Right ventricle myocardium superior (tissue), 1 donor: ENCODE results near the gene CEP68. TPM values are rescaled to one million over a fixed set of nuclear protein-coding genes. Genes with fewer than 3 reads are reported as not detected.

ENCODE experiments used
- ATAC-seq: fragments of 200-7000 bp; cut with Tn5 transposase; one replicate; pipeline ENCODE4 v1.9.1; 2020; ENCODE audit warnings: mild to moderate bottlenecking; ENCODE audit not compliant: poor library complexity
- DNase-seq: peaks from one replicate; pipeline ENCODE4 v3.0.0-alpha.2; 2020
- intact Hi-C: fragments of 100-400 bp; cut with DNase I; formaldehyde crosslinking; loops from one replicate; pipeline ENCODE4 v1.11.2; 2022
- total RNA-seq: library from RNA; stranded (reverse); fragmentation: NEBNext Ultra II Directional; extraction: Animal tissue kit (Norgen Biotek cat#: 25700); gene quantifications from one replicate; pipeline ENCODE4 v1.2.1, GENCODE V29; 2021
- donor health status: DM: no; HTN: yes; CAD: no; lungs with severe emphysema.

Gene CEP68
- total RNA-seq, 1 donor from 2014 or later, result 19.5 TPM

DNA sequence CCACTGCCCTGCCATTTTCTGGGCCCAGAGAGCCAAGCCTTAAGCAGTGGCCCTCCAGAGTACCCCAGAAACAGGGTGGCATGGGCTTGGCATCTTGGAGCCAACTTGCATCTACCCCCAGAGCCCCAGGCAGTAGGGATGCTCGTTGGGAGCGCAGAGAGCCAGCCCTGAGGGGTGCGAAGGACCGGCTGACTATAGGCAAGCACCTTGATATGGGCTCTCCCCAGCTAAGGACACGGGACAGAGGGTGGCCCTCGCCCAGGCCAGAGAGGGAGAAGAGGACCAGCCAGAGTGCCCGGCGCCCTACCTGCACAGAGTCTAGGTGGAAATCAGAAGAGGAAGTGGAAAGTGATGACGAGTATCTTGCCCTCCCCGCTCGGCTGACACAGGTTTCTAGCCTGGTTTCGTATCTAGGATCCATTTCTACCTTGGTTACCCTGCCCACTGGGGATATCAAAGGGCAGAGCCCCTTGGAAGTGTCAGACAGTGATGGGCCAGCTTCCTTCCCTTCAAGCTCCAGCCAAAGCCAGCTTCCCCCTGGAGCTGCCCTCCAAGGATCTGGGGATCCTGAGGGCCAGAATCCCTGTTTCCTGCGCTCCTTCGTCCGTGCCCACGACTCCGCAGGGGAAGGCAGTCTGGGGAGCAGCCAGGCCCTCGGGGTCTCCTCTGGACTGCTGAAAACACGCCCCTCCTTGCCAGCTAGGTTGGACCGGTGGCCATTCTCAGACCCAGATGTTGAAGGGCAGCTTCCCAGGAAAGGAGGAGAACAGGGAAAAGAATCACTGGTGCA lies 16.2 kb downstream of the CEP68 start:
- DNase-seq, result no peak
- ATAC-seq, result no peak
- intact Hi-C loops, result loop anchor here (10.0 kb wide), 1 partner anchor 62 kb away; the partner anchor contains the start of gene RAB1A

DNA sequence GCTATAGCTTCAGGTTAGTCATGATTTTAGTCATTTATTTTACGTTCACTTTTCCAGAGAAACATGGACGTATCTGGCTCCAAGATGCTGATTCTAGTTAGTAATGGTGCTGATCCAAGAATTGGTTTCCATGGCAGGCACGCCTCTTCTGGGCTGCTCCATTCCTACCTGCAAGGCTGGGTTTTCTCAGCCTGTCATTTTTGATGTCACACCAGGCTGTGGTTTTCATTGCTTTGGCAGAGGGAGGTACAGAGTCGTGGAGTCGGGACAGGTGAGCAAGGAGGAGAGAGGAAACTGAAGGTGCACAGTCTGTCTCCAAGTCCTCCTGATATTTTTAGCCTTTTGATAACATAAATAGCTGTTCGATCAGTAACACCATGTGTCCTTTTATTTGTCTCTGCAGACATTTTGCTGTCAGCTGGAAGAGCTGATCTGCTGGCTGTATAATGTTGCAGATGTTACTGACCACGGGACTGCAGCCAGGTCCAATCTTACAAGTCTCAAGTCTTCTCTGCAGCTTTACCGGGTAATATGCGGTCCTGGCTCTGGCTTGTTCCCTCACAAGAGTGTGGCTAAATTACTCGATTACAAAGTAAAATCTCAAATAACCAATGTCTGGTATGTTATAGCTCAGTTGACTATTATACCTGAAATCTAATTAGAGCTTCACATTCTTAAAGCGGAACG lies 17.8 kb downstream of the CEP68 start:
- ATAC-seq (no peak), DNase-seq (no peak)
- intact Hi-C loops, result loop anchor here (10.0 kb wide), 1 partner anchor 61 kb away; the partner anchor contains the start of gene RAB1A

DNA sequence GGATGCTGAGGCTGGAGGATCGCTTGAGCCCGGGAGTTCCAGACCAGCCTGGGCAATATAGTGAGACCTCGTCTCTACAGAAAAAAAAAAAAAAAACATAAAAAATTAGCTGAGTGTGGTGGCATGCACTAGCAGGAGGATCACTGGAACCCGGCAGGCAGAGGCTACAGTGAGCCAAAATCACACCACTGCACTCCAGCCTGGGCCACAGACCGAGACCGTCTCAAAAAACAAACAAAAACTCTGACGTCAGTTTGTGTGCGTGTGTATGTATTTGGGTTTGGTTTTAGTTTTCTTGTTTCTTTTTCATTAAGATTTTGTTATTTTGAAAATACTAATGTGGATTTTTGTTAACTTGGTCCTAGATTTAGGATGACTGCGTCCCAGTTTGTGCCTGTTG lies 19.0 kb downstream of the CEP68 start:
- intact Hi-C loops, result loop anchor here (10.0 kb wide), 1 partner anchor 60 kb away; the partner anchor contains the start of gene RAB1A

DNA sequence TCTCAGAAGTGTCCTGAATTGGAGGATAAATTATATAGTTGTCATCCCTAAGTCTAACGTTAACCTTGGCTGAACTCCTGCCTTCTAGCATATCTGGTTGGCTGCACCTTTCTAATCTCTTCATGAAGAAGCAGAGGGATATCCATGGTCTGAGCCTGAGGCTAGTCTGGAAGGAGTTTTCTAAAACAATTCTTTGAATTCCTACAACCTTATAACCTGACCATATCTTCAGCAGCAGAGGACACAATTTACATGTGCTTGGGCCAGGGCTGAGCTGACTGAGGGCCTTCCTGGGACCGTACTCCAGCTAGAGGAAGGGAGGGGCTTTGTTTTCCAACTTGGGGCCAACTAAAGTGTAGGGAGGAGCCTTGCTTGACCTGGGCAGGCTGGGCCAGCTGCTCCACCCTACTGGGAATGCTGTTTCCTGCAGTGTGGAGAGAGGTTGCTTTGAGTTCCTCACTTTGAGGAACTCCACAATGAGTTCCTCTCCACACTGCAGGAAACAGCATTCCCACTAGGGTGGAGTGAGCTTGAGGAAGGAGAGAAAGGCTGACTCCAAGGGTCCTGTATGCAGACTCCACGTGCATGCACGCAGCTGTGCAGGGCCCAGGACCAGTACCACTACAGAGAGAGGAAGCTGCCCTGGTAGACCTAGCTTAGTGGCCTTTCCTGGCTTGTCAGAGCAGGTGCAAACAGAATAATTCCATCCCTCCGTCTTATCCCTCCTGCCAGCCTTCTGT lies 19.6 kb downstream of the CEP68 start:
- ATAC-seq, result peak; percentile 69
- intact Hi-C loops, result loop anchor here (10.0 kb wide), 1 partner anchor 59 kb away; the partner anchor contains the start of gene RAB1A
- DNase-seq, result peak; percentile 63

More for the DNA sequence above, 19.0 kb downstream of the CEP68 start:
- DNase-seq, result no peak
- no peak for ATAC-seq

DNA sequence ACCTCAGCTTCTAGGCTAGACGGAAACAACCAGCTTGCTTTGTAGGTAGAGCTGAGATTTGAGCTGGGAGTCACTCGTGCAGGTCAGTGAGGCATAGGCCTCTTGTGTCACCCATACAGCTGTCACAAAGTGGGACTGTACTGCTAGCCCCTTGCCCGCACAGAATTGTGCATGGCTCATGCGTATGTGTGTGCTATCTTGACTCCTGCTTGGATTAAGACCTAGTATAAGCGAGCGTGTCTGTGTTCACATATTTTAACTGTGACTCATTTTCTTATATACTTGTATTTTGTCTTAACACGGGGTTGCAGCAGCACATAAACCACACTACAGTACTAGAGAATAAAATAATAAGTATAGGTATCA lies 20.1 kb downstream of the CEP68 start:
- no peak for DNase-seq
- ATAC-seq, result no peak
- intact Hi-C loops, result loop anchor here (10.0 kb wide), 1 partner anchor 58 kb away; the partner anchor contains the start of gene RAB1A

DNA sequence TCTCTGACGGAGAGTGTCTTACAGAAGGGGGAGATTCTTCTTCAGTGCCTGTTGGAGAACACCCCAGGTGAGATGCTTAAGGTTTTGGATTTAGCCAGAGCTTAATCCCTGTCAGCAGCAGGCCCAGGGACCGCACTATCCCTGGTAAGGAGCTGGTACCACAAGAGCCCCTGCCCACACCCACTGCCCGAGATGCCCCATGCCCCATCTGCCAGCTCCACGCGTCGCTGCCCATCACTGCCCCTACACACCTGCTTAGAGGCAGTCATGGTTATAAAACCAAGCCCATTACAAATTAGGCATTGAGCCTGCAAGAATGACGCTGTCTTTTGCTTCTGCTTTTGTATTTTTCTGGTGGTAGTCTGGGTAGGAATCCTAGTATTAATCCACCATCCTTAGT lies 21.7 kb downstream of the CEP68 start:
- ATAC-seq (no peak), DNase-seq (no peak)
- intact Hi-C loops, result loop anchor here (10.0 kb wide), 1 partner anchor 57 kb away; the partner anchor contains the start of gene RAB1A

DNA sequence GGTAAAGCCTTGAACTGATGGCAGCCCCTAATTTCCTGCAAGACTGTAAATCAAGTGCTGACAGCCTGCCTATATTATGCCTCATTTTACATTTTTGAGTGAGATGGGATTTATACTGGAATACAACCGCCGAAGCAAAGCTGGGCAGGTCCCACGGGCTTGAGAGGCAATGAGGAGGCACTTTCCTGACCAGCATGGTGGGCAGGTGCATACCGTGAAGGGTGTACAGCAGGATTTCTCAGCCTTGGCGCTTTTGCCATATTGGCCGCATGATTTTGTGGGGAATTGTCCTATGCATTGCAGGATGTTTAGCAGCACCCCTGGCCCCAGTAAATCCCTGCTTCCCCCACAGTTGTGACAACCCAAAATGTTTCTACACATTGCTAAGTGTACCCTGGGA lies 22.8 kb downstream of the CEP68 start:
- intact Hi-C loops, result loop anchor here (10.0 kb wide), 1 partner anchor 56 kb away; the partner anchor contains the start of gene RAB1A
- DNase-seq (no peak), ATAC-seq (no peak)

DNA sequence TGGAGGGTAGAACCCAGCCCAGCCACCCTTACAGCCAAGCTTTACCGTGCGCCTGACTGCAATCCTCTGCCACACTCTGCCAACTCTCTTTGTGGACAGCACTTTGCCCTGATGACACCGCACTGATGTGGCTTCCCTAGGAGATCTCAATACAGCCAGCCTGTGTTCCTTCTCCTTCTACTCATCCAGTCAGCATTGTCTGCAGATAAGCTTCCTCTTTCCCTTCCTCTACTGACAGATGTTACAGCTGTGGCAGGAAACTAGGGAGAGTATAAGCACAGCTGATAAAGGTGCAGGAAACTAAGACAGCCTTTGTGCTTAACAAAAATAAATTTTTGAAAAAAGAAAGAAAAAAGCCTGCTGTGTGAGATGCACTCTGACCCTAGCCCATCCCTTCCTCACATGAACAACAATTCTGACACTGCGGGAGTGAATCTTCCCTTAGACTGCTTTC lies 25.0 kb downstream of the CEP68 start:
- peak; percentile 69 for ATAC-seq
- intact Hi-C loops, result no loop called here
- DNase-seq, result no peak

DNA sequence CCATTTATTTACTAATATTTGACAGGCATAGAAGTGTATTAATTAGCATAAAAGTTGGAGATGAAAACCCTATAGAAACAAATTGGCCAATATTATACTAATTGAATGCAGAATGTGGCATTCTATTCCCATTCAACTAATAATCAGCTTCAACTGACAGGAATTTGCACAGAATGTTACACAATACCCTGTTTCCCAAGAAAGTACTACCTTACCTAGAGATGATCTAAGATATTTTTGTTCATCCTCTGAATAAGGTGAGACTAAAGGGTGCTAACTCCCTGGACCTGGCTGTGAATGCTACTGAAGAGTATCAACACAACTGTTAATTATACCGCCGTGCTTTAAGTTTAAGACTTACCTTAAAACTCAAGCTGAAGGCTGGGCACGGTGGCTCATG lies 28.9 kb downstream of the CEP68 start:
- intact Hi-C loops, result no loop called here
- ATAC-seq (no peak), DNase-seq (no peak)

DNA sequence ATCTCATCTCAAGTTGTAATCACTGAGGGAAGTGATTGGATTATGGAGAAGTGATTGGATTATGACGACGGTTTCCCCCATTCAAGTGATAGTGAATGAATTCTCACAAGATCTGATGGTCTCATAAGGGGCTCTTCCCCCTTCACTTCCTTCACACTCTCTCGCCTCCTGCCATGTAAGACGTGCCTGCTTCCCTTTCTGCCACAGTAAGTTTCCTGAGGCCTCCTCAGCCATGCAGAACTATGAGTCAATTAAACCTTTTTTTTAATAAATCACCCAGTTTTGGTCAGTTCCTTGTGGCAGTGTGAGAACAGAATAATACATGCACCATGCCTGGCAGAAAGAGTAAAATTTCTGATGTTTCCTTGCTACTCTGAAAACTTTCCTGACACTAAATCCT lies 36.6 kb downstream of the CEP68 start:
- ATAC-seq, result no peak
- intact Hi-C loops, result no loop called here
- no peak for DNase-seq

DNA sequence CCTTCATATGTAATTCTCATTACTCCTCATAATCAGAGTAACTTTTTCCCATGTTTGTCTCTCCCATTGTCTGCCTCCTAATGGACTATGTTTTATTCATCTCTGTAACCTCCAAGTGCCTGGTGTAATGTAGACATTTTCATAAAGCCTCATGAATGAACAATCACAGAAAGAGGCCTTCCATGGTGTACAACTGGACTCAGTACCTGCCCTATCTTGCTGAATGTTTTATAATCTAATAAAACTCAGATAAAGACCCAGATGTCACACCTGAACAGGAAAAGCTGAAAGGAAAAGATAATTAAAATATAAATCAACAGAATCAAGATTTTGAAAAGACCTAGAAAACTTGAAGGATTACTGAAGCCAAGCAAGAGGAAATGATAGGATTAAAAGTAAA lies 37.0 kb downstream of the CEP68 start:
- ATAC-seq (no peak), DNase-seq (no peak)
- intact Hi-C loops, result no loop called here

DNA sequence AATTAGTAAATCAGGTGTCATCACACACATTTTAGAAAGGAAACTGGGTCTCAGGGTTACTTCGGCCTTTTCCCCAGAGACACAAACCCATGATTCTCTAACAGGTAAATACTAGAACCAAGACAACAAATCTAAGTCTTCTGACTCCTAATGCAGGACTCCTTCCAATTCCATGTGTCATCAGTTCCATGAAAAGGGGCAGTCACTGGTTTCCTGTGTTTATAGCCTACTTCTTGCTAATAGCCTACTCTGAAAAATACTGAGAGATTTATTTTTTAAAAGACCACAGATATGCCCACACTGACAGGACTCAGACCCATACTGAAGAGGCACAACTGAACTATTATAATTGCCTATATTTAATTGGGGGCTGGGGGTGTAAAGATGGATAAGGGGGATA lies 40.7 kb downstream of the CEP68 start:
- ATAC-seq (no peak), DNase-seq (no peak)
- intact Hi-C loops, result no loop called here

DNA sequence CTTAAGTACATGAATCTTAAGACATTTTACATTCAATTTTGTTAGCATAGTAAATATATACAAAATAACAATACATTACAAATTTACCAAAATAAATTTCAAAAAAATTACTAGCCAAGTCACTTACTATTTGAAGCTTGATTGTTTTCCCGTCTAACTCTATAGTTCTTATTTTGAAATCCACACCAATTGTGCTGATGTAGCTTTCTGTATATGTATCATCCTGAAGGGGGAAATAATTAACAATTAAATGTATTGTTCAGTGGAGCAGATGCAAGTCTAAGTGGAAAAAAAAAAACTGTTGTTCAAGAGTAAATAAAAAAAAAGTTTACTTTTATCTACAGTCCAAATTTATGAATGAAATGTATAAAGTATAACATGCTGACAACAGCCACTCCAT lies 41.6 kb downstream of the CEP68 start:
- ATAC-seq, result no peak
- intact Hi-C loops, result no loop called here

DNA sequence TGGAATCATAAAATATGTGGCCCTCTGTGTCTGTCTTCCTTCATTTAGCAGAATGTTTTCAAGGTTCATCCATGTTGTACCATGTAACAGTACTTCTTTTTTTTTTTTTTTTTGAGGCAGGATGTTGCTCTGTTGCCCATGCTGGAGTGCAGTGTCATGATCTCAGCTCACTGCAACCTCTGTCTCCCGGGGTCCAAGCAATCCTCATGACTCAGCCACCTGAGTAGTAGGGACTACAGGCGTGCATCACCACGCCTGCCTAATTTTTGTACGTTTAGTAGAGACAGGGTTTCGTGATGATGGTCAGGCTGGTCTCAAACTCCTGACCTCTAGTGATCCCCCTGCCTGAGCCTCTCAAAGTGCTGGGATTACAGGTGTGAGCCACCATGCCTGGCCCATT lies 42.5 kb downstream of the CEP68 start:
- no peak for ATAC-seq
- intact Hi-C loops, result no loop called here

More for the DNA sequence above, 41.6 kb downstream of the CEP68 start:
- DNase-seq, result no peak

DNA sequence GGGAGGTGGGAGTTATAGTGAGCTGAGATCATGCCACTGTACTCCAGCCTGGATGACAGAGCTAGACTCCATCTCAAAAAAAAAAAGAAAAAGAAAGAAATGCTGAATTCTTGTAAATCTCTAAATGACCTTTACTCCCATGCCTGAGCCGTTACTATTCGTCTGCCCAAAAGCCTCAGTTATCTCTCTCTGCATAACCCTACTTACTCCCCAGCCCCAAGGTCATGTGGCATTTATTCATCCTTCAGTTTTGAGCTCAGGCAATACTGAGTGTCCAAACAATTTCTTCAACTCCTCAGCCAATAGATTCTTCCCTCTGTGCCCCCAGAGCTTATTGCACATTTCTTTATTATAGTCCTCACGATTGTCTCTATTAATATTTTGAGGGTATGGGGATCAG lies 44.9 kb downstream of the CEP68 start:
- ATAC-seq, result peak; percentile 24

More for the DNA sequence above, 42.5 kb downstream of the CEP68 start:
- no peak for DNase-seq

DNA sequence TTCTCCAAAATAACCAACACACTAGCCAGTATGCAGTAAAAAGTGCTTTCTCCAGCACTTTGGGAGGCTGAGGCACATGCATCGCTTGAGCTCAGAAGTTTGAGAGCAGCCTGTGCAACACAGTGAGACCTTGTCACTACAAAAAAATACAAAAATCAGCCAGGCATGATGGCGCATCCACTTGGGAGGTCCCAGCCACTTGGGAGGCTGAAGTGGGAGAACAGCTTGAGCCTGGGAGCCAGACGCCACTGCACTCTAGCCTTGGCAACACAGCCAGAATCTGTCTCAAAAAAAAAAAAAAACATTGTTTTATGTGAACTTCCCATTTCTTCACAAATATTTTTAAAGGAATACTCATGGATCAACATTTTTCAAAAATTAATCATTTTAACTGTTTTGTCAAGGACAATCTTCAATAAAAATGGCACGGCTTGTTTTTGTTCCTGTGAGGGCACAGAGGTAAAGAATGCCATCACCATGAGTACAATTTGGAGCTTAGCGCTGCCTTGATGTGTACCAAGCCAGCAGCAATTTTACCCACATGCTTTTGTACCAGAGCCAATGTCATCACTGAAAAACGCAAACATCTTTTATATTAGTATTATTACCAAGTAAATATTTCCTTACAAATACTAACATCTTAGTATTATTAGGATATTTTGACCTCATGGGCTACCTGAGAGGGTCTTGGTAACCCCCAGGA lies 46.9 kb downstream of the CEP68 start:
- intact Hi-C loops, result no loop called here
- ATAC-seq (peak; percentile 21), DNase-seq (no peak)

More for the DNA sequence above, 44.9 kb downstream of the CEP68 start:
- intact Hi-C loops, result no loop called here
- DNase-seq, result no peak

DNA sequence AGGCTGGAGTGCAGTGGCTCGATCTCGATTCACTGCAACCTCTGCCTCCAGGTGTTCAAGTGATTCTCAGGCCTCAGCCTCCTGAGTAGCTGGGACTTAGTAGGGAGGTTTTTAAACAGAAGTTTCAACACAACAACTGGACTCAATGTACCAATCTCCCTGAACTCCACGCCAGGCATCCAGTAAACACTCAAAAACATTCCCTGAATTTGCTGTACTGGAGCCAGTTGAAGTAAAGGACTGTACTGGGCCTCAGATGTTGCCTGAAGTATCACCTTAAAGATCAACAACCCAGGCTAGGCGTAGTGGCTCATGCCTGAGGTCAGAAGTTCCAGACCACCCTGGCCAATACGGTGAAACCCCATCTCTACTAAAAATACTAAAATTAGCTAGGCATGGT lies 51.3 kb downstream of the CEP68 start:
- ATAC-seq (peak; percentile 64), DNase-seq (no peak)
- intact Hi-C loops, result no loop called here

DNA sequence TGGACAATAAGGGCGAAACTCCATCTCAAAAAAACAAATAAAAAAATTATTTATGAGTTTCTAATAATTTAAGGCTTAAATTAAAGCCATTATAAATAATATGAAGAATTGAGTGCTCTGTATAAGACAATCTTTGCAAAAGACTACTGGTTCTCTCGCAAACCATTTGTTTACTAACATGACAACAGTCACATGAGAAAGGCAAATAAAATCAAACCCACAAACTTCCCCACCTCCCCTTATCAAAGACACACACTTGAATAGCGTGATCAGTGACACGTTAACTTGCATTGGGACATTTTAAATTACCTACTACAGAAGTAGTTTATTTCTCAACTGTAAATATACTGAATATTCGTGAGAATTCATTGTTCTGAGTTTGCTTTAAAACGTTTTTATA lies 52.6 kb downstream of the CEP68 start:
- no peak for DNase-seq
- no peak for ATAC-seq
- intact Hi-C loops, result no loop called here
